ENCODE measurements around the gene AR. TPM values are rescaled to one million over a fixed set of nuclear protein-coding genes. Genes with fewer than 3 reads are reported as not detected.

Gene AR, protein sequence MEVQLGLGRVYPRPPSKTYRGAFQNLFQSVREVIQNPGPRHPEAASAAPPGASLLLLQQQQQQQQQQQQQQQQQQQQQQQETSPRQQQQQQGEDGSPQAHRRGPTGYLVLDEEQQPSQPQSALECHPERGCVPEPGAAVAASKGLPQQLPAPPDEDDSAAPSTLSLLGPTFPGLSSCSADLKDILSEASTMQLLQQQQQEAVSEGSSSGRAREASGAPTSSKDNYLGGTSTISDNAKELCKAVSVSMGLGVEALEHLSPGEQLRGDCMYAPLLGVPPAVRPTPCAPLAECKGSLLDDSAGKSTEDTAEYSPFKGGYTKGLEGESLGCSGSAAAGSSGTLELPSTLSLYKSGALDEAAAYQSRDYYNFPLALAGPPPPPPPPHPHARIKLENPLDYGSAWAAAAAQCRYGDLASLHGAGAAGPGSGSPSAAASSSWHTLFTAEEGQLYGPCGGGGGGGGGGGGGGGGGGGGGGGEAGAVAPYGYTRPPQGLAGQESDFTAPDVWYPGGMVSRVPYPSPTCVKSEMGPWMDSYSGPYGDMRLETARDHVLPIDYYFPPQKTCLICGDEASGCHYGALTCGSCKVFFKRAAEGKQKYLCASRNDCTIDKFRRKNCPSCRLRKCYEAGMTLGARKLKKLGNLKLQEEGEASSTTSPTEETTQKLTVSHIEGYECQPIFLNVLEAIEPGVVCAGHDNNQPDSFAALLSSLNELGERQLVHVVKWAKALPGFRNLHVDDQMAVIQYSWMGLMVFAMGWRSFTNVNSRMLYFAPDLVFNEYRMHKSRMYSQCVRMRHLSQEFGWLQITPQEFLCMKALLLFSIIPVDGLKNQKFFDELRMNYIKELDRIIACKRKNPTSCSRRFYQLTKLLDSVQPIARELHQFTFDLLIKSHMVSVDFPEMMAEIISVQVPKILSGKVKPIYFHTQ
- under 0.01 and 0.15 TPM in 2 replicates for total RNA-seq

DNA sequence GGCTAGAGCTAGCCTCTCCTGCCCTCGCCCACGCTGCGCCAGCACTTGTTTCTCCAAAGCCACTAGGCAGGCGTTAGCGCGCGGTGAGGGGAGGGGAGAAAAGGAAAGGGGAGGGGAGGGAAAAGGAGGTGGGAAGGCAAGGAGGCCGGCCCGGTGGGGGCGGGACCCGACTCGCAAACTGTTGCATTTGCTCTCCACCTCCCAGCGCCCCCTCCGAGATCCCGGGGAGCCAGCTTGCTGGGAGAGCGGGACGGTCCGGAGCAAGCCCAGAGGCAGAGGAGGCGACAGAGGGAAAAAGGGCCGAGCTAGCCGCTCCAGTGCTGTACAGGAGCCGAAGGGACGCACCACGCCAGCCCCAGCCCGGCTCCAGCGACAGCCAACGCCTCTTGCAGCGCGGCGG is at the start of gene AR:
AR (plus strand) TSS at position 204 of the 400 bp plus-strand sequence. CDS start 1,126 bp downstream, outside the sequence.

All from epithelial cell of umbilical artery (primary cell).